Occipital lobe (tissue), 2 donors: Measurements from ENCODE around the gene SAMD4A. TPM values are rescaled to one million over a fixed set of nuclear protein-coding genes. Genes with fewer than 3 reads are reported as not detected.
A peak's percentile ranks its signal among the peaks of the same experiment; 100 is the strongest.

Experiments used
- DNase-seq: peaks from one replicate; lab custom pipeline; 2025; lab: John Stamatoyannopoulos, UW
- total RNA-seq: library from RNA; depleted of rRNA; stranded (reverse); fragments of >200 nt; gene quantifications from one replicate; pipeline ENCODE4 v1.2.3, GENCODE V29; 2014

SAMD4A gene
- total RNA-seq, 1 donor from 2014 or later, result 17.3 TPM

DNA sequence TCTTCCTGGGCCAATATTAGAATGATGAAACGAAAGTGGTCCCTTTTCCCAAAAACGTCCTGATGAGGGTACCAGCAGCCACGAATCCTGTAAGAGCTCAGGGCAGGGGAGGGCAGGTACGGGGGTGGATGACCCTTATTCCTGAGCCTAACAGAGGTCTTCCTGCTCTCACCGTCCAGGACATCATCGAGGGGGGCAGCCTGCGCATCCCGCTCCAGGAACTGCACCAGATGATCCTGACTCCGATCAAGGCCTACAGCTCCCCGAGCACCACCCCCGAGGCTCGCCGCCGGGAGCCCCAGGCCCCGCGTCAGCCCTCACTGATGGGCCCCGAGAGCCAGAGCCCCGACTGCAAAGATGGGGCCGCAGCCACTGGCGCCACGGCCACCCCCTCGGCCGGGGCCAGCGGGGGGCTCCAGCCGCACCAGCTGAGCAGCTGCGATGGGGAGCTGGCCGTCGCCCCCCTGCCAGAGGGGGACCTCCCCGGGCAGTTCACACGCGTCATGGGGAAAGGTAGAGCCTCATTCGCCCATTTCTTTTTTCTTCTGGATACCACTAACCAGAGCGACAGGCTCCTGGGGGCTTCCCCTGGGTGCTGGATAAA, 193.2 kb downstream of the SAMD4A start:
- no peak for DNase-seq

DNA sequence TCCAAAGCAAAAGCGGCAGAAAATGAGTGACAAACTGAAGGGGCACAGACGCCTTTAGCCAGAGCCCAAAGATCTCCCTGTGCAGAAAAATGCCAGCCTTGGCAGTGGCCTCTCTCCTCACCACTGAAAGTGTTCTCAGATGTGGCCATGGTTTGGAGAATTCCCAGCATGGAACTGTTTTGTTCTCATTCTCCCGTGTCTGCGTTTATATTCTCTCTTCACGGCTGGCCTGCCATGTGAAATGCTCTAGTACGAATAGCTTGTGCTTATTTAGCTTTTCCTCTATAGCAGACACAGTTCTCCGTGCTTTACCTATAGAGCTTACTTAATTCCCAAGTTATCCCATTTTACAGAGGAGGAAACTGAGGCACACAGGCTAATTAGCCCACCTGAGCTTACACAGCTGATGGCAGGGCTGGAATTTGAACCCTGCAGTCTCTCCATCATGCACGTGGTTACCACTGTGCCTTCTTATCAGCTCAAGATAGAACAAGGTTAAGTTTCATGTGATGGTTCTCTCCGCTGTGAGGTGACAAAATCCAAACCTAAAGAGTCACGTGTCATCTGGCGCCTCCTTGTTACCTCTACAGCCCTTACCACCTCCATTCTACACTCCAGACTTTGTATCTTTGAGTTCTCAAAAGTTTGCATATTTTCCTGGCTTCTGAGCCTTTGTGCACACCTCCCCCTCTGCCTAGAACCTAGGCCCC, 194.1 kb downstream of the SAMD4A start:
- no peak for DNase-seq

DNA sequence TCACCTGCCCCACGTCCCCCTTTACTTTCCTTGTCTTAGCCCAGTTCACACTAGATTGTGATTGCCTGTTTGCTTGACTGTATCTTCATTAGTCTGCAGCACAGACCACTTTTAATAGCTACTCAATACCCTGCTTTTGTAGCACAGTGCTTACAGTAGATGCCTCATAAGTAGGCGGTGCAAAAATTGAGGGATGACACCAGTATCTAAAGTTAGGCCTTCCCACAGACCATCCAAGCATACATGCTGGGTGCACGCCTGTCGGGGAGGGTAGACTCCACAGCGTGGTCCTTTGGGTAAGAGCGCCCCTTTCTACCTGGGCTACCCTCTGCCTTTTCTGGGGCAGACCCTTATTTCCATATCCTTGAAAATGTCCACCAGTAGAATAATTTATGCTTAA, 194.9 kb downstream of the SAMD4A start:
- DNase-seq, result no peak

DNA sequence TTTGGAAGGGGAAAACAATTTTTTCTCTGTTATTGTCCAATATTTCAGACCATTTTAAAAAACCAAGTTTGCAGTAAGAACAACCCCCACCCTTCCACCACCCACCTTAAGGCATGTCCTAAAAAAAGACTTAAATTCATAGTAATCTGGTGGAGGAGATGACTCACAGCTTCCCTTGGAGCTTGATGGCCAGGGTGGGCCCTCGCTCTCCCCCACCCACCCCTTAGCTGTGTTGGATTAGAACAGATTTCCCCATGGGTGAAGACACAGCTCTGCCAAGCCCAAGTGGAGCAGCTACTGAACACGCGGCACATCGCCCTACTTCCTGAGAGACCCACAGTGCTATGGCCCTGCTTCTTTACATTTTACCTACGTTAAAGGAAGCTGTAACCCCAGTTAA, 195.4 kb downstream of the SAMD4A start:
- DNase-seq, result no peak

DNA sequence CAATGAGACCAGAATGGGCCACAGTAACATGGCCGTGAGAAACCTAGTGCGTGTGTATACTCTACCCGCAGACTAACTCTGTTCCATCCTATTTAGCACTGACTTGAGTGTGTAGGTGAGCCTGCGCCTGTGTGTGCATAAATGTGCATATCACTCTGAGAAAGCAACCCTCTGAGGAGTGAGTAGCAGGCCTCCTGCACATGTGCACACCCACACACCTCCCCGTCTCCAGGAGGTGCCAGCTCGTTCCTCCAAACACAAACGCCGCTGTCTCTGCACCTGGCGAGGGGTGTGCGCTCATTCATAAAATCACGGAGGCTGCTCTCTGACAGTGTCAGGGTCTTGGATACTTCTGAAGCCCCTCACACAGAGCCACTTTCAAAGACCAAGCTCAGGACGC, 196.8 kb downstream of the SAMD4A start:
- DNase-seq, result no peak

DNA sequence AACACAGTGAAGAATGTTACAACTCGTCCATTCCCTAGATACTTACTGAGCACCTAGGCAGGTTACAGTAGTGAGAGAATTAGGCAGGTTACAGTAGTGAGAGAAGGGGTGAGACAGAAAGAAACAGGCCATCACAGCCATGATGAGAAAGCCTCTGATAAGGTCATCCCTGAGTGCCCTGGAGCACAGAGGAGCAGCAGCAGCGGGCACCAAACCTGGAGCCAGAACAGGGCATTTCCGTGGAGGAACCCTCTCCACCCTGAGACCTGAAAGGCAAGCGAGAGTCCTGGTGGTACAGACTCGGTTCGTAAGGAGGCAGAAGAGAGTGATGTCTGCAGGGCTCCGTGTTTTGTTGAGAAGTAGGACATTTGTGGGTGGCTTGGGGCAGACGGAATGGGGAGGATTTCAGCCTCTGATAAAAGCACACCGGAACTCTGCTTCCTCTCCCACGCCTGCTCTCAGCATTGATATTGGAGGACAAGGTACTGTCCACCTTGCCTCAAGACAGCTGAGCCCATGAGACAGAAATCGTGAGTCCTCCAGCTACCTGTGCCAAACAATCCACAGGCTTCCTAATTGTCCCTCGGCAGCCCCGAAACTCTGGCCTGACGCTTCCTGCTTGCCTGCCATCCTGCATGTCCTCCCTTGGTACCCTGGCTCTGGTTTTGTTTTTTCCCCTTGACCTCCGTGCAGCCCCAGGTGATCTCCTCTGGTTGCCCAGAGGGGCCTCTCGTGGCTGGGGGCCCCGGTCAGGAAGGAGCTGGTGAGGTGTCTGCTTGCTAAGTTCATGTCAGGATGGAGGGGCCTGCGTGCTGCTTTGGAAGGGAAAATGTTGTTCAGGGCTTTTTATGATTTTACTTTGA, 199.6 kb downstream of the SAMD4A start:
- no peak for DNase-seq

DNA sequence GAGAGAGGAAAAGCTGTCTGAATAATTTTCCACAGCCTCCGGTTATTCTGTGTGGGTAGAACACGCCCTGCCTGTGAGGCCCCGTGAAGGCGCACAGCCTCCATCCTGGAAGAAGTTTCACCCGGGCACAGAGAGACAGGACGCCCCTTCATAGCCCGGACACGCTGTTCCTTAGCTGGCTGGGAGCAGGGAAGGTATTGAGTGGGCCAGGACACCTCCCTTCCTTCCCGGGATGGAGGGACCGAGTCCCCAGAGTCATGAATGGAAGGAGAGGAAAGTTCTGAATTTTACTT, 200.2 kb downstream of the SAMD4A start:
- no peak for DNase-seq

DNA sequence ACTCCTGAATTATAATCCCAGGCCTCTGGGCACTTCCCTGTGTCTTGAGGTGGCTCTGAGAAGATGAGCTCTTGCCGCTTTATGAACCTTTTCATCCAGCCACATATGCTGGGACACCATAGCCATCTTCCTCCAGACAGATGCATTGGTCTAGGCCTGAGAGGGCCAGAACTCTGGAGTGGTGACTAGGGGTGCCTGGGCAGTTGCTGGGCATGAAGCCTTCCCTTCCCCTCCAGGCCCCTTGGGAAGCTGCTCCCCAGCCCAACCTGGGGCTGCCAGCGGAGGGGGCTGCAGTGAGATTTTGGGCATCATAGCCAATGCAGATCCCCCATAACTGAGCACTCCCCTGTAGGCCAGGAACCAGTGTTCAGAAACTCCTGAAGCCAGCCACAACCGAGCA, 200.5 kb downstream of the SAMD4A start:
- DNase-seq, result no peak

DNA sequence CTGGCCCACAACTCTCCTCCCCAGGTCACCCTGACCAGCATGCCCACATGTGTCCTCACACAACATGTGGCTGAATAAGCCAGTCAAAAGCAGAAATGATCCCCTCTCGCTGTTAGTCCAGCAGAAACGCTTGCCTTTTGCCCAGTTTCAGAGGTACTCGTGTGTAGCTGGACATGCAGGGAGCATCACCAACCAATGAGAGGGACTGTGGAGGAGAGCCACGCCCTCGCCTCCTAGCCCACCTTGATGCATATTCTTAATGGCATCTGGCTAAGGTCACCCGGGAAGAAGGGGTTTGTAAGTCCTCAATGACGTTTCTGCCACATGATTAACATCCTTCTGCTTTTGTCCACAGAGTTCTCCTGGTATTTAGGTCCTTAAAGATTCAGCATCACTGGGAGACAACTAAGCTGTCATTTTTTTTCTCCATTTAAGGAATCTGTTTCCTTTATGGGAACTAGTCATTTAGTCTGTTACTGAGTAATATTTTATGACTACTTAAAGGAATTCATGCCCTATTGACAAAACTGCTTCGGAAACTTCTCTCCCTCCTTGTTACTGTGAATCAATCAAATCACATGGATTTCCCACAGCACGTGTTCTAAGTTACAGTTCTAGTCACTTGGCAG, 201.7 kb downstream of the SAMD4A start:
- no peak for DNase-seq

DNA sequence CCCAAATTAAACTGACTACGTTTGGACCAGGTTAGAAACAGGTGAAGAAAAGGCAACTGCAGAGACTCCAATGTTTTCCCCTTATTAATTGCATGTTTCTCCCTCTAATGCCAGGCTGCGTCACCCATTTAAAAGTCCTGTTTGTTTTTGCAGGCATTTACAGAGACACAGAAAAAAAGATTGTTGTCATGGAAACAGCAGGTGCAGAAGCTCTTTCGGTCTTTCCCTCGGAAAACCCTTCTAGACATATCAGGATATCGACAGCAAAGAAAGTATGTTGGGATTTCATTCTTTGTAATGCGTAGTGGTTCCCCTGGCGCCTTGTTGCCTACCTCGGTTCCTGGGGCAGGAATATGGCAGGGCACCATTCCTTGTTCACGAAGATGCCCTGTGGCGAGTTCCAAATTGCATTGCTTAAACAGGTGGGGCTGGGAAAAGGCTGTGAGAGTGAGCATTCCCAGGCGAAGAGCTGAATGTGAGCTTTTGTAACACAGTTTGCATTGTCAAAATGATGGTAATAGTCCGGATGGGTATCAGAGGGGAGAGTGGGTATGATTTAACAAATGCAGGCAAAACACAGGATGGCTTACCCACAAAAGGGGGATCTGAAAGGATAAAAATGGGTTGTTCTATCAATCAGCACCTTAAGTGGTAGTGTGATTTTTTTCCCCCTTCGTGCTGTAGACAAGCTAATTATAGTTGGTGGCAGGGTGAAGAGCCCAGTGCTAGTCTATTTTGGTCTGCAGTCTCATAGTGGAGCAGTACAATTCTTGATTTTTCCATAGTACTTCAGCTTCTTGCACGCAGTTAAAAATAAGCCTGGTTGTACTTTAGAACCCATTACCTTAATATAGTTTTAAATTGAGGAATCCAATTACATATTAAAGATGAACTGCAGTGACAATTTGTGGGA, 203.3 kb downstream of the SAMD4A start:
- DNase-seq, result no peak

DNA sequence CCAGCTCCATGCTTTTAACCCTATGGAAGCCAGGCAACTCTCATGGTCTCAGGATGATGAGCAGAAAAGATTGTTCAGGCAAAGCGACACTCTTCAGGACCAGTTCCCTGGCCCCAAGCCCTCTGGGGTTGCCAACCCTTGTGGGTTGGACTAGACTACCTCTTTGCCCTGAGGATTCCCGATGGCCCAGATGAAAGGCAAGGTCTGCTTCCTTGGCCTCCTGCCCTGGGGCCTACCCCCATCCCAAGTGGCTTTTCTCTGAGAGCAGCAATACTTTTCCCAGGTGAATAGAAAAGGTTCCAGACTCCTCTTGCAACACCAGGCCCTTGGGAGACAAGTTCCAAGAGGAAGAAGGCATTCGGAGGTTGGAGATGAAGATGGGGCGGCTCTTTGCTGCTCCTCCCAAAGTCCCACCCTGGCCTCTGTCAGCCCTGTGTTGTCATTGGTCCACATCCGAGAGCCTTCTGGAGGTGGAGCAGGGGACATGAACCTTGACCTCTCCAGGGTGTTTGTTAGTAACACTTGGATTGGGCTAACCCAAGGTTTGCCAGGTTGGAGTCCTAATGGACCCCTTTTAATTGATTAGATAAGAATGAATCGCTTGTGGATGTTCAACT, 204.6 kb downstream of the SAMD4A start:
- DNase-seq, result no peak

DNA sequence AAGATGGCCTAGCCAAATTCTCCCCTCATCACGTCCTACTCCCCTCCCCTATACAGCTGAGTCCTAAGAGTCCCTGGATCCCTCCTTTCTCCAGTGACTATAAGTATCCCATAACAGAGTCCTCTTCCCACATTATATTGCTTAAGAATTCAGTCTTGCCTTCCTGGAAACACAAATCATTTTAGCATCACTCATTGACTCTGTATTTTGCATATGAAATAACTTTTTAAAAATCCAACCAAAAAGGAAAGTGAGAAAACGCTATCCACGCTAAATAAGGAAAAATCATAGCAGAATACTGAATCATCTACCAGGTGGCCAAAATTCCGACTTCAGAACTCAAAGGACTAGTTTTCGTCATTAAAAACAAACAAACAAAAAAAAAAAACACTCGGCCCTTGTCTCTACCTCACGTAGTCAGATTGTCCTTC, 205.5 kb downstream of the SAMD4A start:
- no peak for DNase-seq

DNA sequence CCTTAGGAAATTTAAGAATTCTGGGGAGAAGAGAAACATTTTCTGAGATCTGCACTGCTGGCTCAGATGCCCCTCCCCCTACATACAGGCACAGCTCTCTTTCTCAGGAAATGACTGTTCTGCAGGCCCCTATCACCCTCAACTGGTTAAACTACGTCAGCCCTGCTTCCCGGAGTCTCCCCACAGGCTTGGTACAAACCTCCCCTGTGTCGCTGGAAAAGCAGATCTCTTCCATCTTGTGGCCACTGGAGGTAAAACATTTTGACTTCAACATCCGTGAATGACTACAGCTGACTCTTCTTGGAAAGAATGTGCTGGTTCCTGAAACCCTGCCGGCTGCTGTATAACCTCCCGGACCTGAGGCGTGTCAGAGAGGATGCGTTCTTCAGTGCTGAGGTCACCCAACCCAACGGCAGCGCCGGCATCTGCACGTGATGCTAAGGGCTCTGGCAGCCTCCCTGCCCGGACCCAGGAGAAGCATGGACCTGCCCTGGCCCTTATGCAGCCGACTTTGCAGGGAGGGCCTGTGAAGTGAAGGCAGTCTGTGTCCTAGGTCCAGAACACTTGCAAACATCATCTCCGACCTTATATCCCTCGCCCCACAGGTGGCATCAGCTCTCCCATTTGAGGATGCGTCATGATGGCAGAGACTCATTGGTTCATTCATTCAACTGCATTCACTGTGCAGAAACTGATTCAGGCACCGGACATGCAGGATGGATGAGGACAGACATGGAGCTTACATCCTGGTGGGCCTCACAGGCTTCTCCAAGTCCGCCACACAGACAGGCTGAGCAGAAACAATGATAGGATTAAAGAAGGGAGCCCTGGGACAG, 206.5 kb downstream of the SAMD4A start:
- peak; percentile 66 for DNase-seq

DNA sequence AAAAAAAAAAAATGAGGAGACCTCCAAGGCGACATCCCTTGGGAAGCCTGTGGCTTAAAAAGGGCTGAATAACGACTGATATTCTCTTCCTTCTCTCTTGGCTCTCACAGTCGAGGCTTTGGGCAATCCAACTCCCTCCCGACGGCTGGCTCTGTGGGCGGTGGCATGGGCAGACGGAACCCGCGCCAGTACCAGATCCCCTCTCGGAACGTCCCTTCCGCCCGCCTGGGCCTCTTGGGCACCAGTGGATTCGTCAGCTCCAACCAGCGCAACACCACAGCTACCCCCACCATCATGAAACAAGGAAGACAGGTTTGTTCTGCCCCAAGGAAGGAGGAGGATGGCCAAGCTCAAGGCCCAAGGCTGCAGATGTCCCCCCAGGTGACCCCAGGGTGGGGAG, 207.9 kb downstream of the SAMD4A start:
- no peak for DNase-seq

DNA sequence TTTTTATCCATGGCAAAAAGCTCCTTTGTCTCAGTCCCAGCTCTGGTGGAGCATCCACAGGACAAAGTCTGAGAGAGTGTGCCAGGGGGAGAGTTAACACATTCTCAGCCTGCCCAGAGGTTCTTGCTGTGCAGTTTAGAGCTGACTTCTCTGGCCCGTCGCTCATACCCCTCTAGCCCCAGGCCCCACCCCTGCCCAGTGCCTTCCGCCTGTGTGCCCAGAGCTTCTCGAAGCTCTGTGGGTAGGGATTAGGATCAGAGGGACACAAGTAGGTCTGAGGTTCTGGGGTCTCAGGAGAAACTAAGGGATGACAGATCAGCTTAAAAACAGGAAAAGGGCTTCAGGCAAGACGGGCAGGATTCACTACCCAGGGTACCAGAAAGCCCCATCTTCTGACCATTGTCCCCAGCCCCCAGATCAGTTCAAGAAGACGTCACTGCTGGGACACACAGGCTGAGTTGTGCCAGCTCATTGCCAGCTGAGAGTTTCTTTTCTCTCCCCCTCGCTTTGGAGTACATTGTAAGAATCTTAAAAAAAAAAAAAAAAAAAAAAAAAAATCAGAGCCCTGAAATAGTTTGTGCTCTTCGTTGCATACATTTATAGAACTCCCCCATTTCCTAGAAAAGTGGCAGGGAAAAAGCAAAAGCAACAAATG, 208.7 kb downstream of the SAMD4A start:
- no peak for DNase-seq

DNA sequence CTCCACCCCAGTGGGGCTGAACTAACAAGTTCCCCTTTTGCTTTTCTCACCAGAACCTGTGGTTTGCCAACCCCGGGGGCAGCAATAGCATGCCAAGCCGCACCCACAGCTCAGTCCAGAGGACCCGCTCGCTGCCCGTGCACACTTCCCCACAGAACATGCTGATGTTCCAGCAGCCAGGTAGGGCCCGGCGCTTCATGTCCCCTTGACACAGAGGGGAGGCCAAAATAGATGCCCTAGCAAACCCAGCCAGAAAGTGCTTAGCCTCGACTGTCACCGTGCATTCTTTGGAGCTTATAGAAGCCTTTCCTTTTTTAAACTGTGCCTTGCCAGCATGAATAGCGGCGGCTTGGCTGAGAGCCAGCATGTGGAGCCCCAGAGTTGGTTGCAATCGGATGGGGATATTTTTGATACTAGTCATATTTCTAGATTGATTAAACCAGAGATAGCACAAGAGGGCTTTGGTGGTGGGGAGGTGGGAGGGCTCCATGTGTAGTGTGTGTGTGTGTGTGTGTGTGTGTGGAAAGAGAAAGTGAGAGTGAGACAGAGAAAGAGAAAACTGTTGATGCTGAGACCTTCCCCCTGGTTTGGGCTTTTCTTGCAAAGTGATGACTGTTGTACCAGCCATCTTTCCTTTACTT, 209.6 kb downstream of the SAMD4A start:
- DNase-seq, result peak; percentile 29

DNA sequence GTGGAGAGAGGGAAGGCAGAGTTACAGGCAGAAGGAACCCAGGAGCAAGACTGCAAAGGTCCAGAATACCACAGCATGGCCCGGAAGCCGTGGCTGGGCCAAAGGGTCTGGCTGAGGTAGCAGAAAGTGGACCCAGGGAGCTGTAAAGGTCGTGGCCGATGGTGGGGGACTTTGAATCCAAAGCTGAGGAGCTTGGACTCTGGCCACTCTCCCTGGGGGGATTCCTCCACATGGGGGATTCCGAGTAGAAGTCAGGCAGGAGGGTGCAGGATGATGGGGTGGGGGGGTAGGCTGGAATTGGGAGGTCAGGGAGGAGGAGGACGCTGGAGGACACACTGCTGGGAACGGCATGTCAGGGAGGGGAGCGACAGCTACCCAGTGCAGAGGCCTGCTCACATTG, 210.5 kb downstream of the SAMD4A start:
- DNase-seq, result no peak

DNA sequence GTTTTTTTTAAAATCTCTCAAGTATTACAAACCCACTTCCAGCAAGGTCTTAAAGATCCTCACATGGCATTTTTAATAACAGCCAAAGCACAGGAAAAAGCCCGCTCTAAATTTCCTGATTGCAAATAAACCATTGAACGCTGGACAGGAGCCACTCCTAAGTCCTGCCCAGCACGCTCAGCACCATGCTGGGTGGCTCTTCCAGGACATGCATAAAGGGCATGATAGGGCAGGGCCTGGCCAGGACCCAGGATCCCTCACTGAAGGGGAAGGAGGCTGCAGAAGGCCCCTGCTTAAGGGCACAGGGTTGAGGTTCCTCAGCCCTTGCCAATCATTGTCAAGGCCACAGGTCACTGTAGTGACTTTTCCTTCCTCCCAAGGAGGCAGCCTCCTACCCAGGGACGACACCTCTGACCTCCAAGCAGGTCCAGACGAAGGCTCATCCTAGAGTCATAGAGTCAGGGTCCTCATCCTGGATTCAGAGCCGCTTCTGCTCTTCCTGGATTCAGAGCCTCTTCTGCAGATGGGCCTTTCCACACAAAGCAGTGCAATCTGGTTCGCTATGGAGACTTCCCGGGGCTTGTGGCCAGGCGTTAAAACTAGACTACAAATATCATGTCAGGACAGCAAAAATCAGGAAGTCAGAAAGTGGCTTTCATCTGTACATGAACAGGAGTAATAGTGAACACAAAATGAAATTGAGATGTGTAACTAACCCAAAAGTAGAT, 211.9 kb downstream of the SAMD4A start:
- no peak for DNase-seq
